A204.1 (cell line): ENCODE measurements around the gene ARHGAP22.
"Not testable (repeated sequence)": the region's sequence is repeated elsewhere in the genome, so short reads cannot be mapped to it uniquely, and the experiment has no call there.

Source experiments
- FAIRE-seq: peaks from 2 replicates; lab custom pipeline; 2012; peaks lifted over from hg19 to GRCh38; lab: Jason Lieb, UNC

Gene ARHGAP22, protein sequence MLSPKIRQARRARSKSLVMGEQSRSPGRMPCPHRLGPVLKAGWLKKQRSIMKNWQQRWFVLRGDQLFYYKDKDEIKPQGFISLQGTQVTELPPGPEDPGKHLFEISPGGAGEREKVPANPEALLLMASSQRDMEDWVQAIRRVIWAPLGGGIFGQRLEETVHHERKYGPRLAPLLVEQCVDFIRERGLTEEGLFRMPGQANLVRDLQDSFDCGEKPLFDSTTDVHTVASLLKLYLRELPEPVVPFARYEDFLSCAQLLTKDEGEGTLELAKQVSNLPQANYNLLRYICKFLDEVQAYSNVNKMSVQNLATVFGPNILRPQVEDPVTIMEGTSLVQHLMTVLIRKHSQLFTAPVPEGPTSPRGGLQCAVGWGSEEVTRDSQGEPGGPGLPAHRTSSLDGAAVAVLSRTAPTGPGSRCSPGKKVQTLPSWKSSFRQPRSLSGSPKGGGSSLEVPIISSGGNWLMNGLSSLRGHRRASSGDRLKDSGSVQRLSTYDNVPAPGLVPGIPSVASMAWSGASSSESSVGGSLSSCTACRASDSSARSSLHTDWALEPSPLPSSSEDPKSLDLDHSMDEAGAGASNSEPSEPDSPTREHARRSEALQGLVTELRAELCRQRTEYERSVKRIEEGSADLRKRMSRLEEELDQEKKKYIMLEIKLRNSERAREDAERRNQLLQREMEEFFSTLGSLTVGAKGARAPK

GRCh38 chr10:48604991-48605508 is at the start of gene ARHGAP22:
Gene ARHGAP22 (minus strand): TSS chr10:48605073. CDS start chr10:48604796, 277 bp downstream.
- no peak for FAIRE-seq

DNA sequence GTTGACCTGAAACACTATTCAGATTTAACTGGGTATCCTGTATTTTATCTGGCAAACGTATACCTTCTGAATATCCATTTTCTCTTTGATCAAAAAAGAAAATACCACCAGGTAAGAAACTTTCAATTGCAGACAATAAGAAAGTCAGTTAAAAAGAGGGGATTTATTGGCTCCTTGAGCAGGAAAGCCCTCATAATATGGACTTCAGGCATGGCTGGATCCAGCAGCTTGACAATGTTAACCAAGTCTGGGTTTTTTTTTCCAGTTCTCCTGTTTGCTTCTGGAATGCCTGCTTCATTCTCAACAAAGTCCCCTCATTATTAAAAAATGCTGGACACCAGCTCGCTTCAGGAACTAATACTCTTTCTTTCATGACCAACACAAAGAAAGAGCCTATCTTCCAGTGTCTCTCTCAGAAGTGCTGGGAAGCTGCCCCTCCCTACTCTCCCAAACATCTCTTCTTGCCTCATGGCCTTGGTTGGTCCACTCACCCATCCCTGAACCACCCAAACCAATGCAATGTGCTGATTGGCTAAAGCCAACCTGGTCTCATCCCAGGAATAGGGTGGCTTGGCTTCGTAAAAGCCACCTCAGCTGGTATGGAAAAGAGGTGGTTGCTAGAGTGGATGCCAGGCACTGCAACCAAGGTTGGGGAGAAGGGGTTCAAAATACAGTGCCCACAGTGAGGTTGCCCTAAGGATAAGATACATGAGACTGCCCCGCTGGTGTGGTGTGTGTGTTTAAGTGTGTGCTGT is 49.2 kb upstream of the ARHGAP22 start:
- no peak for FAIRE-seq

GRCh38 chr10:48653347-48653746 is 48.5 kb upstream of the ARHGAP22 start:
- no peak for FAIRE-seq

GRCh38 chr10:48652344-48652743 is 47.5 kb upstream of the ARHGAP22 start:
- no peak for FAIRE-seq

- no peak for FAIRE-seq
Observed at GRCh38 chr10:48651839-48652238, 47.0 kb upstream of the ARHGAP22 start.

GRCh38 chr10:48651293-48651692 is 46.4 kb upstream of the ARHGAP22 start:
- FAIRE-seq, result no peak

- no peak for FAIRE-seq
Observed at GRCh38 chr10:48649349-48649944, 44.6 kb upstream of the ARHGAP22 start.

DNA sequence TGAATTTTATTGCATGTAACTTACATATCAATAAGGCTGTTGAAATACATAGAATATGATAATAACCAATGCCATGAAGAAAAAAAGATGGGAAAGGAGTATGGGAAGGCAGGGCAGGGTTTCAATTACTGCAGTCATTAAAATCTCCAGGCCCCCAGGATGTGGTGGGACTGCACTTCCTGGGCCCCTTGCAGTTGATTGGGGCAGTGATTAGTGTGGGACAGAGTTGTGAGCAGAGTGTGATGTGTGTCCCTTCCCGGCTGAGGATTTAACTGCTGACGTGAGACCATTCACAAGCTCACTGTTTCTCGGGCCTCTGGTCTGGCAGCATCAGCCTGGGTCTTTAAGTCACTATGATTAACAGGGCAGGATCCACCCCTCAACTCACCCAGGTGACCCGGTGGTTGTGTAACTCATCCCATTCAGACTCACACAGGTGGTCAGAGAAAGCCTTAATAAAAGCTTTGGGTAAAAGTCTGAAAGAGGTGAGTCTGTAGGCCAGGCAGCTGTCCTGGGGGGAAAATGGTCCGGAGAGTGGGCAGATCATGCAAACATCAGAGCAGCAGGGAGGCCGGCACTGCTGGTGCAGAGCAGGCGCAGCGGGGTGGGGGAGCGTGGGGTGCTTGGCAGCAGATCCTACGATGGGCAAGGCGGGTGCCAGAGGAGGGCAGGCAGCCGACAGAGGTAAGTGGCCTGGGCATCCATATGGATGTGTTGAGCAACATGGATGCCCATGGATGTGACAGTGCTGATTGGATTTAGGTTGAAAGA is 43.5 kb upstream of the ARHGAP22 start:
- FAIRE-seq, result no peak

DNA sequence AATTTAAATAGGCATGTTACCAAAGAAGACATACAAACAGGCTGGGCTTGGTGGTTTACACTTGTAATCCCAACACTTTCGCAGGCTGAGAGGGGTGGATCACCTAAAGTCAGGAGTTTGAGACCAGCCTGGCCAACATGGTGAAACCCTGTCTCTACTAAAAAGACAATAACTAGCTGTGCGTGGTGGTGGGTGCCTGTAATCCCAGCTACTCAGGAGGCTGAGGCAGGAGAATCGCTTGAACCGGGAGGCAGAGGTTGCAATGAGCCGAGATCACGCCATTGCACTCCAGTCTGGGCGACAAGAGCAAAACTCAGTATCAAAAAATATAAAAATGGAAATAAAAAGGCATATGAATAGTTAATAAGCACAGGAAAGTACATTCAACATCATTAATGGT is 42.2 kb upstream of the ARHGAP22 start:
- FAIRE-seq, result not testable (repeated sequence)

DNA sequence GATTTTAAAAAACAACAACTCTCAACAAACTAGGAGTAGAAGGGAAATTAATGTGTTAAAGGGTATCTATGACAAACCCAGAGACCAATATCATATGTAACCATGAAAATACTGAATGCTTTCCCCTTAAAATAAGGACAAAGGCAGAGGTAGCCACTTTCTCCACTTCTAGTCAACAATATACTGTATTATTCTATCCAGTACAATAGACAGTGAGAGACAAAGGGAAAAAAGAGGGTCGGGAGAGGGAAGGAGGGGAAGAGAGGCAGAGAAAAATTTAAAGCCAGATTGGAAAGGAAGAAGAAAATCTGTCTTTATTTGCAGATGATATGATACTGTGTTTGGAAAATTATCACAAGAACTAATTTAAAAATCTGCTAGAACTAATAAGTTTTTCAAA is 40.7 kb upstream of the ARHGAP22 start:
- no peak for FAIRE-seq

- not testable (repeated sequence) for FAIRE-seq
Observed at GRCh38 chr10:48641099-48641690, 36.3 kb upstream of the ARHGAP22 start.

GRCh38 chr10:48640326-48640725 is 35.5 kb upstream of the ARHGAP22 start:
- no peak for FAIRE-seq

- FAIRE-seq, result no peak
Observed at GRCh38 chr10:48639632-48640031, 34.8 kb upstream of the ARHGAP22 start.

DNA sequence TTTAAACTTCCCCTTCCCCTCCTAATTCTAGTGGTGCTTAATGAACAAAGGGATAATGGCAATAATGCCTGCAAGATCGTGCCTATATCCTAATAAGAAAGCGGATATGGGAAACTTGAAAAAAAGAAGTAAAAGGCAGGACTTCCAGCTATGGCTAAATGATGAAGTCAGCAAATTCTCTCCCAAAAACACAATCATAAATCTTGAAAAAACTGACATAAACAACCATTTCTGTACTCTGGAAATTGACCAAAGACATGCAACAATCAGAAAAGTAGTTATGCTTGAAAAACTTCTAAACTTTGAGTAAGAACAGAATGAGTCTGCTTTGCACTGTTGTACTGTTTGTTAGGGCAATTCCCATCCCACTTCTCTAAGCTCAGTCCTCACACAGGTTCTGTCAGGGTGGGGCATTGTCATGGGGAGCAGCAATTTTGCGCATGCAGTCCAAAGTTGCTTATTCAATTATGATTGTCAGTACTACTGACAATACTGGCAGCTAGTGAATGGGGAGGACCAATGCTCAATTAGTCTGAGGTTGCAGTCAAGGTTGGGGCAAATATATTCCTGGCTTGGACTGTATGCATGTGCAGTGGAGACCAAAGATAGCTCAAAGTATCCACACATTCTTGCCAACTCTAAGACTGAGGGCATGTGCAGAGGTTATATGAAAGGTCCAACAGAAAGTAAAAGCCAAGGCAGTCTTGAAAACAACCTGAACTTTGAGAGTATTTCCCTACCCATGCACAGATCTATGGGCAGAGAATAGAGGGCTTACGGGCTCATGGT is 34.1 kb upstream of the ARHGAP22 start:
- no peak for FAIRE-seq

- no peak for FAIRE-seq
Observed at GRCh38 chr10:48638158-48638557, 33.3 kb upstream of the ARHGAP22 start.

- FAIRE-seq, result no peak
Observed at GRCh38 chr10:48636901-48637300, 32.0 kb upstream of the ARHGAP22 start.

GRCh38 chr10:48636231-48636630 is 31.4 kb upstream of the ARHGAP22 start:
- FAIRE-seq, result no peak

DNA sequence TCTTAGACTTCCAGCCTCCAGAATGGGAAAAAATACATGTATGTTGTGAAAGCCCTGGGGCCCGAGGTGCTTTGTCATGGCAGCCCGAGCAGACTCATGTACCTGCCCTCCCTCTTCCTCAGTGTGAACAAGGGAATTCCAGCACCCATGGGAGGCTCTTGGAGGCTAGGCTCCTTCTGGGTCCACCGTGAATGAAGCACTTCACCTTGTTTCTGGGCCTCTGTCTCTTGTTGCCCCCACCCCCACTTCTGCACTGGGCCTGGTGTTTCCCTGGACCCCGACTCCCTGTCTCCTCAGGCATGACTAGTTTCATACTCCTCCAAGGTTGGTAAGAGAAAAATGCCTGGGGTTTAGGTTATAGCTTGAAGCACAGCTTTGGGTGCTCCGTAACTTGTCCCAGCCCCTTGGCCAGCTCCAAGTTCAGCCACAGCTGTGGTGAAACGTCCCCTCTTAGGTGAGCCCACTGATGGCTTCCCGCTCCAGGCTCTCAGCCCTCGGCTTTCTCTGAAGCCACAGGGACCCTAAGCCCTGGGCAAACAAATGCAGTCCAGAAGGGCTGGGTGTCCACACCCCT is 30.2 kb upstream of the ARHGAP22 start:
- no peak for FAIRE-seq

DNA sequence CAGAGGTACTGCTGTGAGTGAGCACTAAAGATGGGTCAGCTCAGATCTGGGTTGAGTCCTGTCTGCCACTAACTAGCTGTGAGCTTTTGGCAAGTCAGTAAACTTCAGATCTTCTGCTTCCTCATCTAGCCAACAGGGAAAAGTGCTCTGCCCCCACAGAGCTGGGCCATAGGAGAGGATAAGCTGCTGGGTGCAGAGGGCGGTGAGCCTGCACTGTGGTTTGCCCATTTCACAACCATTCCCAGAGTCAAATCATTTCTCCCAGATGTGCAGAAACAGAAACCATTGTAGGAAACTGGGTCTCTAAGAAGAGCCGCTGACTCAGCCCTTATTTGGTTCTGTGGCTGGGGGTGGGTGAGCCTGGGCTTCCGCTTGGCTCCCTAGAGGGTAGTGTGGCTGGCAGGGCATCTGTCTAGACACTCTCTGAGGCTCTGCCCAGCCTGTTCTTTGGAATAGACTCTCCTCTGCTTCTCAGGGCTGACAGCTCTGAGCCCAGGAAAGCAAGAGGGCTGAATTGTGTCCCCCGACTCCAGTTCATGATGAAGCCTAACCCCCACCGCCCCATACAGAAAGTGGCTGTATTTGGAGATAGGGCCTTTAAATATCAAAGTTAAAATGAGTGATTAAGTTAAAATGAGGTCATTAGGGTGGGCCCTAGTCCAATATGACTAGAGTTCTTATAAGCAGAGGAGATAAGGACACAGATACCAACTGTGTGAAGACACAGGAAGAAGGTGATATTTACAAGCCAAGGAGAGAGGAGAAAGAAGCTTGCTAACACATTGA is 29.5 kb upstream of the ARHGAP22 start:
- FAIRE-seq, result no peak
